HEK293 (cell line): Measurements from ENCODE around the gene CSTA.

Experiments
- CTCF ChIA-PET: fragments of 350-600 bp; formaldehyde crosslinking; extraction: SDS; loops from one replicate; lab custom pipeline; 2021; ENCODE audit warnings: antibody characterized with exemption; lab: Yijun Ruan, JAX
- POLR2A ChIA-PET: fragments of 300-600 bp; formaldehyde crosslinking; extraction: SDS; loops from one replicate; lab custom pipeline; 2020; ENCODE audit warnings: antibody characterized with exemption, inconsistent platforms; lab: Yijun Ruan, JAX
- H3K27ac ChIP-seq: fragments of 200-500 bp; sonication (Bioruptor generic); 2 replicates; pipeline ENCODE4 v1.5.1; 2014; ENCODE audit warnings: low read depth, low read length, control low read depth, inconsistent platforms; ENCODE audit errors: extremely low read depth
- H3K36me3 ChIP-seq, 2 experiments: fragments of 200-500 bp in 1 of 2; sonication (Bioruptor generic) in 1 of 2; 1 replicate in 1 of 2; 2 replicates in 1 of 2; pipeline ENCODE4 v1.5.1; 2014 to 2017; ENCODE audit warnings: inconsistent platforms in 2 of 2, low read length in 2 of 2; ENCODE audit not compliant: control insufficient read depth in 2 of 2, insufficient read depth in 1 of 2
- H3K4me1 ChIP-seq: fragments of 200-500 bp; sonication (Bioruptor generic); 2 replicates; pipeline ENCODE4 v1.5.1; 2014; ENCODE audit warnings: mild to moderate bottlenecking, low read length, inconsistent platforms; ENCODE audit not compliant: control insufficient read depth, insufficient read depth
- H3K4me3 ChIP-seq: 2 replicates; pipeline ENCODE4 v1.5.1; 2011; ENCODE audit warnings: low read depth, mild to moderate bottlenecking, control low read depth, low read length, moderate library complexity
- H3K9me3 ChIP-seq: fragments of 200-500 bp; sonication (Bioruptor generic); 2 replicates; pipeline ENCODE4 v1.5.1; 2014; ENCODE audit warnings: low read depth, low read length, inconsistent platforms; ENCODE audit not compliant: control insufficient read depth, insufficient read depth
- GLIS2 ChIP-seq: fragments of 450-650 bp; formaldehyde crosslinking; IDR thresholded peaks from 2 replicates; pipeline ENCODE4 v1.5.1; 2016; ENCODE audit warnings: missing biosample characterization, missing genetic modification characterization
- YY2 ChIP-seq: fragments of 450-650 bp; formaldehyde crosslinking; IDR thresholded peaks from 2 replicates; pipeline ENCODE4 v1.5.1; 2016; ENCODE audit warnings: missing biosample characterization, missing genetic modification characterization
- ZBTB20 ChIP-seq: fragments of 450-650 bp; formaldehyde crosslinking; IDR thresholded peaks from 2 replicates; pipeline ENCODE4 v1.5.1; 2016; ENCODE audit warnings: missing biosample characterization, missing genetic modification characterization
- ZFHX2 ChIP-seq: fragments of 450-650 bp; formaldehyde crosslinking; conservative IDR thresholded peaks from 2 replicates; pipeline ENCODE4 v1.5.1; 2016; ENCODE audit warnings: missing biosample characterization, missing genetic modification characterization
- ZNF112 ChIP-seq: fragments of 450-650 bp; formaldehyde crosslinking; IDR thresholded peaks from 2 replicates; pipeline ENCODE4 v1.5.0; 2017; ENCODE audit warnings: missing biosample characterization, missing genetic modification characterization
- ZNF138 ChIP-seq: fragments of 450-650 bp; formaldehyde crosslinking; IDR thresholded peaks from 2 replicates; pipeline ENCODE4 v1.5.1; 2016; ENCODE audit warnings: missing biosample characterization, missing genetic modification characterization, borderline replicate concordance
- ZNF221 ChIP-seq: fragments of 450-650 bp; formaldehyde crosslinking; IDR thresholded peaks from 2 replicates; pipeline ENCODE4 v1.5.1; 2017; ENCODE audit warnings: missing biosample characterization, missing genetic modification characterization, borderline replicate concordance
- ZNF23 ChIP-seq: fragments of 450-650 bp; formaldehyde crosslinking; IDR thresholded peaks from 2 replicates; pipeline ENCODE4 v1.5.1; 2016; ENCODE audit warnings: missing biosample characterization, missing genetic modification characterization, borderline replicate concordance
- ZNF248 ChIP-seq: fragments of 450-650 bp; formaldehyde crosslinking; IDR thresholded peaks from 2 replicates; pipeline ENCODE4 v1.5.1; 2017; ENCODE audit warnings: missing biosample characterization, missing genetic modification characterization
- ZNF311 ChIP-seq: fragments of 450-650 bp; formaldehyde crosslinking; IDR thresholded peaks from 2 replicates; pipeline ENCODE4 v1.5.1; 2017; ENCODE audit warnings: missing biosample characterization, missing genetic modification characterization, borderline replicate concordance
- ZNF341 ChIP-seq: fragments of 450-650 bp; formaldehyde crosslinking; IDR thresholded peaks from 2 replicates; pipeline ENCODE4; 2016; ENCODE audit warnings: low read depth, missing biosample characterization, missing genetic modification characterization
- ZNF423 ChIP-seq: fragments of 450-650 bp; formaldehyde crosslinking; IDR thresholded peaks from 2 replicates; pipeline ENCODE4 v1.5.1; 2016; ENCODE audit warnings: missing biosample characterization, missing genetic modification characterization
- ZNF426 ChIP-seq: fragments of 450-650 bp; formaldehyde crosslinking; IDR thresholded peaks from 2 replicates; pipeline ENCODE4 v1.5.1; 2017; ENCODE audit warnings: missing biosample characterization, missing genetic modification characterization, mild to moderate bottlenecking, inconsistent platforms, moderate library complexity
- ZNF514 ChIP-seq: fragments of 450-650 bp; formaldehyde crosslinking; IDR thresholded peaks from 2 replicates; pipeline ENCODE4 v1.5.1; 2016; ENCODE audit warnings: missing biosample characterization, missing genetic modification characterization
- ZNF521 ChIP-seq: fragments of 450-650 bp; formaldehyde crosslinking; IDR thresholded peaks from 2 replicates; pipeline ENCODE4 v1.5.1; 2017; ENCODE audit warnings: missing biosample characterization, mild to moderate bottlenecking, missing genetic modification characterization
- ZNF670 ChIP-seq: fragments of 450-650 bp; formaldehyde crosslinking; IDR thresholded peaks from 2 replicates; pipeline ENCODE4 v1.5.1; 2016; ENCODE audit warnings: missing biosample characterization, missing genetic modification characterization, low read depth
- ZNF76 ChIP-seq: fragments of 450-650 bp; formaldehyde crosslinking; IDR thresholded peaks from 2 replicates; pipeline ENCODE4; 2016; ENCODE audit warnings: low read depth, missing biosample characterization, missing genetic modification characterization, borderline replicate concordance
- ZNF777 ChIP-seq: fragments of 450-650 bp; formaldehyde crosslinking; IDR thresholded peaks from 2 replicates; pipeline ENCODE4 v1.5.1; 2017; ENCODE audit warnings: missing biosample characterization, missing genetic modification characterization, borderline replicate concordance
- ZNF791 ChIP-seq: fragments of 450-650 bp; formaldehyde crosslinking; IDR thresholded peaks from 2 replicates; pipeline ENCODE4 v1.5.1; 2016; ENCODE audit warnings: missing biosample characterization, missing genetic modification characterization
- ZSCAN4 ChIP-seq: fragments of 450-650 bp; formaldehyde crosslinking; IDR thresholded peaks from 2 replicates; pipeline ENCODE4 v1.5.1; 2017; ENCODE audit warnings: missing biosample characterization, missing genetic modification characterization
- TF ChIP-seq, protein P1 (sequence below): fragments of 450-650 bp; formaldehyde crosslinking; IDR thresholded peaks from 2 replicates; pipeline ENCODE4 v1.5.1; 2016; ENCODE audit warnings: missing biosample characterization, missing genetic modification characterization
- TF ChIP-seq, protein P2 (sequence below): fragments of 450-650 bp; formaldehyde crosslinking; IDR thresholded peaks from 2 replicates; pipeline ENCODE4 v1.5.1; 2016; ENCODE audit warnings: missing biosample characterization, missing genetic modification characterization
- TF ChIP-seq, protein P3 (sequence below): fragments of 450-650 bp; formaldehyde crosslinking; IDR thresholded peaks from 2 replicates; pipeline ENCODE4 v1.5.1; 2017; ENCODE audit warnings: missing biosample characterization, missing genetic modification characterization

CSTA gene

GRCh38 chr3:122316368-122316767 is 8.7 kb upstream of the CSTA start (continued):
- TF ChIP-seq ZNF138 (tag by site-specific recombination) (no peak), ZNF23 (no peak), ZNF341 (tag by site-specific recombination) (no peak), ZNF791 (tag by site-specific recombination) (no peak), ZNF670 (tag by site-specific recombination) (no peak)

DNA sequence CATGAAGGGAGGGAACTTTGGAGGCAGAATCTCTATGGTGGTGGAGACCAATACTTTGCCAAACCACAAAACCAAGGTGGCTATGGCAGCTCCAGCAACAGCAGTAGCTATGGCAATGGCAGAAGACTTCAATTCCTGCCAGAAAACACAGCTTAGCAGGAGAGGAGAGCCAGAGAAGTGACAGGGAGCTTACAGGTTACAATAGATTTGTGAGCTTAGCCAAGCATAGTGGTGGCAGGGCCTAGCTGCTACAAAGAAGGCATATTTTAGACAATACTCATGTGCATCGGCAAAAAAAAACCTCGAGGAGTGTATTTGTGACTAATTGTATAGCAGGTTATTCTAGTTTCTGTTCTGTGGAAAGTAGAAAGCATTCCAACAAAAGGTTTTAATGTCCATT is 6.4 kb upstream of the CSTA start:
- ChIA-PET POLR2A (no interaction called here), CTCF (no interaction called here)
- no peaks in the 10 kb centered on the region for H3K4me1 ChIP-seq
- no peaks in the 10 kb centered on the region for H3K36me3 ChIP-seq
- H3K4me3 ChIP-seq, result no peak overlapping the region
- no peak overlapping the region for H3K27ac ChIP-seq
- TF ChIP-seq ZSCAN4, result no peak
- no peak for TF ChIP-seq ZNF221 (tag by site-specific recombination)
- no peak for TF ChIP-seq ZBTB20 (tag by site-specific recombination)
- H3K9me3 ChIP-seq, result no peaks in the 10 kb centered on the region

DNA sequence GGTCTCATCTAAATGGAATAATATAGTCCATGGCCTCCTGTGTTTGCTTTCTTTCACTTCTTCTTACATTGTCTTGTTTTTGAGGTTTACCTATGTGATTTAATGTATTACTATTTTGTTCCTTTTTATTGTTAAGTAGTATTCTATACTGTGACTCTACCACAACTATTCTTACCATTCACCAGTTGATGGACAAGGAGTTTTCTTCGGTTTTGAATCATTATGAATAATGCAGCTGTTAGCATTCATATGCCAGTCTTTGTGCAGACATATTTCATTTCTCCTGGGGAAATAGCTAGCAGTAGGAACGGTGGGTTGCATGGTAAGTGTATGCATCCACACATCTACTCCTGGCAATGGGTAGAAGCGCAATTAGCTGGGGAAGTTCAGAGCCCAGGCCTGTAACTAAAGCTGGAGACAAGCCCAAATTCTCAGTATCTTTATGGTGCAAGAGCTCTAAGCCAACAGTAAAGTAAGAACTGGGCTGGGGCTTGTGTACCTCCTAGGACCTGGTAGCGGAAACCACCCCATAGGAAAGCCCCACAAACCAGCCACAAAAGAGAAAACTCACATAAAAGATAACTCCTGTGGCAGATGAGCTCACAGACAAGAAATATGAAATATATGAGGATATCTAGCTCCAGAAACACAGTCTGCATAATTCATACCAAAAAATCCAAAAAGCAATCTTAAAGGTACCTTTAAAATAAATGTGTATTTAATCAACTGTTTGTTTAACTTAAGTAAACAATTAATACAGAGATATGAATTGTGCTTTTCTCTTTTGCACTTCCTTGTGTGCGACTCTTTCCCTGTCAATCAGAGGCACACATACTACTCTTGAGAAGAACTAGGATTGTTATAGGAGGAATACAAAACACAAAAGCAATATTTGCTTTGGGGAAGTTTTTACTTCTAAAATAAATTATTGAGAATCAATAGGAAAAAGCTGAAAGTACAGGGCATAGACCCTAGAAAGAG is 2.7 kb upstream of the CSTA start:
- H3K9me3 ChIP-seq, result no peaks in the 10 kb centered on the region
- no peak overlapping the region for H3K27ac ChIP-seq
- POLR2A ChIA-PET, result no interaction called here
- H3K36me3 ChIP-seq, result no peaks in the 10 kb centered on the region
- no peak overlapping the region for H3K4me3 ChIP-seq
- TF ChIP-seq ZNF777 (tag by site-specific recombination), result no peak
- no peak for TF ChIP-seq ZNF521
- no peak for TF ChIP-seq ZFHX2 (tag by site-specific recombination)
- TF ChIP-seq ZNF514 (tag by site-specific recombination), result no peak
- TF ChIP-seq YY2 (tag by site-specific recombination), result no peak
- no peak for TF ChIP-seq ZNF112 (tag by site-specific recombination)
- TF ChIP-seq, protein P1, sequence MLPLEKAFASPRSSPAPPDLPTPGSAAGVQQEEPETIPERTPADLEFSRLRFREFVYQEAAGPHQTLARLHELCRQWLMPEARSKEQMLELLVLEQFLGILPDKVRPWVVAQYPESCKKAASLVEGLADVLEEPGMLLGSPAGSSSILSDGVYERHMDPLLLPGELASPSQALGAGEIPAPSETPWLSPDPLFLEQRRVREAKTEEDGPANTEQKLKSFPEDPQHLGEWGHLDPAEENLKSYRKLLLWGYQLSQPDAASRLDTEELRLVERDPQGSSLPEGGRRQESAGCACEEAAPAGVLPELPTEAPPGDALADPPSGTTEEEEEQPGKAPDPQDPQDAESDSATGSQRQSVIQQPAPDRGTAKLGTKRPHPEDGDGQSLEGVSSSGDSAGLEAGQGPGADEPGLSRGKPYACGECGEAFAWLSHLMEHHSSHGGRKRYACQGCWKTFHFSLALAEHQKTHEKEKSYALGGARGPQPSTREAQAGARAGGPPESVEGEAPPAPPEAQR, result no peak
- H3K4me1 ChIP-seq, result no peaks in the 10 kb centered on the region
- CTCF ChIA-PET, result interaction anchor here (0.7 to 1.9 kb wide), 3 partner anchors 14 to 834 kb away, joined by 3 to 7 read pairs (median 5); no protein-coding TSS in a partner anchor

GRCh38 chr3:122325769-122326168 is 721 bp downstream of the CSTA start:
- CTCF ChIA-PET, result interaction anchor here (0.8 kb wide), 1 partner anchor 13 kb away, joined by 3 read pairs; no protein-coding TSS in a partner anchor
- POLR2A ChIA-PET, result no interaction called here

More at GRCh38 chr3:122325769-122326168, 721 bp downstream of the CSTA start:
- H3K36me3 ChIP-seq, result no peaks in the 10 kb centered on the region
- TF ChIP-seq ZNF76 (tag by site-specific recombination) (no peak), ZNF311 (tag by site-specific recombination) (no peak), ZNF423 (tag by site-specific recombination) (no peak), ZNF426 (tag by site-specific recombination) (no peak), GLIS2 (no peak), ZNF521 (no peak), ZNF248 (tag by site-specific recombination) (no peak)
- TF ChIP-seq, protein P2, sequence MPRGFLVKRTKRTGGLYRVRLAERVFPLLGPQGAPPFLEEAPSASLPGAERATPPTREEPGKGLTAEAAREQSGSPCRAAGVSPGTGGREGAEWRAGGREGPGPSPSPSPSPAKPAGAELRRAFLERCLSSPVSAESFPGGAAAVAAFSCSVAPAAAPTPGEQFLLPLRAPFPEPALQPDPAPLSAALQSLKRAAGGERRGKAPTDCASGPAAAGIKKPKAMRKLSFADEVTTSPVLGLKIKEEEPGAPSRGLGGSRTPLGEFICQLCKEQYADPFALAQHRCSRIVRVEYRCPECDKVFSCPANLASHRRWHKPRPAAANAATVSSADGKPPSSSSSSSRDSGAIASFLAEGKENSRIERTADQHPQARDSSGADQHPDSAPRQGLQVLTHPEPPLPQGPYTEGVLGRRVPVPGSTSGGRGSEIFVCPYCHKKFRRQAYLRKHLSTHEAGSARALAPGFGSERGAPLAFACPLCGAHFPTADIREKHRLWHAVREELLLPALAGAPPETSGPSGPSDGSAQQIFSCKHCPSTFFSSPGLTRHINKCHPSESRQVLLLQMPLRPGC (tag by site-specific recombination), result no peak
- TF ChIP-seq, protein P3, sequence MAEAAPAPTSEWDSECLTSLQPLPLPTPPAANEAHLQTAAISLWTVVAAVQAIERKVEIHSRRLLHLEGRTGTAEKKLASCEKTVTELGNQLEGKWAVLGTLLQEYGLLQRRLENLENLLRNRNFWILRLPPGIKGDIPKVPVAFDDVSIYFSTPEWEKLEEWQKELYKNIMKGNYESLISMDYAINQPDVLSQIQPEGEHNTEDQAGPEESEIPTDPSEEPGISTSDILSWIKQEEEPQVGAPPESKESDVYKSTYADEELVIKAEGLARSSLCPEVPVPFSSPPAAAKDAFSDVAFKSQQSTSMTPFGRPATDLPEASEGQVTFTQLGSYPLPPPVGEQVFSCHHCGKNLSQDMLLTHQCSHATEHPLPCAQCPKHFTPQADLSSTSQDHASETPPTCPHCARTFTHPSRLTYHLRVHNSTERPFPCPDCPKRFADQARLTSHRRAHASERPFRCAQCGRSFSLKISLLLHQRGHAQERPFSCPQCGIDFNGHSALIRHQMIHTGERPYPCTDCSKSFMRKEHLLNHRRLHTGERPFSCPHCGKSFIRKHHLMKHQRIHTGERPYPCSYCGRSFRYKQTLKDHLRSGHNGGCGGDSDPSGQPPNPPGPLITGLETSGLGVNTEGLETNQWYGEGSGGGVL (tag by site-specific recombination), result no peak
- no peaks in the 10 kb centered on the region for H3K4me1 ChIP-seq
- H3K27ac ChIP-seq, result no peak overlapping the region
- H3K9me3 ChIP-seq, result no peaks in the 10 kb centered on the region
- no peak overlapping the region for H3K4me3 ChIP-seq
